SK-N-SH (cell line): ENCODE results near the gene TGOLN2. TPM values are rescaled to one million over a fixed set of nuclear protein-coding genes. Genes with fewer than 3 reads are reported as not detected.

Experiments used
- CTCF ChIA-PET: fragments of 300-600, 350-600 bp; formaldehyde crosslinking; extraction: SDS; loops from one replicate; lab custom pipeline; 2021; lab: Yijun Ruan, JAX
- POLR2A ChIA-PET: fragments of 350-600 bp; sonication (Branson Sonifier 250); formaldehyde crosslinking; extraction: SDS; loops from one replicate; lab custom pipeline; 2020; ENCODE audit warnings: antibody characterized with exemption, inconsistent platforms; lab: Yijun Ruan, JAX
- DNase-seq: peaks from one replicate; pipeline ENCODE4 v3.0.0; 2012
- H2AFZ ChIP-seq: fragments of 200-600 bp; sonication (generic); 2 replicates; pipeline ENCODE4 v1.8.1; 2016; ENCODE audit warnings: antibody characterized with exemption, mild to moderate bottlenecking, low read depth
- H3F3A ChIP-seq: fragments of 200-600 bp; sonication (generic); replicated peaks from 2 replicates; pipeline ENCODE3; 2016; ENCODE audit warnings: antibody characterized with exemption, mild to moderate bottlenecking; ENCODE audit not compliant: insufficient read depth
- H3K27ac ChIP-seq, 2 experiments: fragments of 200-500 bp in 1 of 2; fragments of 200-600 bp in 1 of 2; sonication (Bioruptor generic) in 1 of 2; sonication (generic), shearing (Covaris generic) in 1 of 2; 2 replicates each; pipeline versions ENCODE4 v1.5.1 to v1.6.1; 2014 to 2016; ENCODE audit warnings: low read depth in 2 of 2, inconsistent platforms in 1 of 2, low read length in 1 of 2, mild to moderate bottlenecking in 1 of 2, mixed read lengths in 1 of 2
- H3K27me3 ChIP-seq: fragments of 200-600 bp; sonication (generic), shearing (Covaris generic); 2 replicates; pipeline ENCODE4 v1.6.1; 2016; ENCODE audit warnings: mixed run types; ENCODE audit not compliant: insufficient read depth
- H3K36me3 ChIP-seq, 2 experiments: fragments of 200-500 bp in 1 of 2; fragments of 200-600 bp in 1 of 2; sonication (Bioruptor generic) in 1 of 2; sonication (generic) in 1 of 2; replicated peaks in 1 of 2; 2 replicates each; pipeline versions ENCODE3 to v1.5.1; 2014 to 2016; ENCODE audit warnings: low read length in 1 of 2, mild to moderate bottlenecking in 1 of 2; ENCODE audit not compliant: insufficient read depth in 2 of 2, control insufficient read depth in 1 of 2
- H3K4me1 ChIP-seq, 2 experiments: fragments of 200-500 bp in 1 of 2; fragments of 200-600 bp in 1 of 2; sonication (Bioruptor generic) in 1 of 2; sonication (generic), shearing (Covaris generic) in 1 of 2; 2 replicates each; pipeline versions ENCODE4 v1.5.1 to v1.6.1; 2014 to 2016; ENCODE audit warnings: low read depth in 1 of 2, low read length in 1 of 2, mixed run types in 1 of 2; ENCODE audit not compliant: insufficient read depth in 2 of 2, control insufficient read depth in 1 of 2
- H3K4me2 ChIP-seq: fragments of 200-600 bp; sonication (generic), shearing (Covaris generic); 2 replicates; pipeline ENCODE4 v1.6.1; 2017; ENCODE audit warnings: mixed run types
- H3K4me3 ChIP-seq, 2 experiments: fragments of 200-500 bp in 1 of 2; fragments of 200-600 bp in 1 of 2; sonication (Bioruptor generic) in 1 of 2; sonication (generic), shearing (Covaris generic) in 1 of 2; 2 replicates each; pipeline versions ENCODE4 v1.5.1 to v1.8.1; 2014 to 2016; ENCODE audit warnings: low read depth in 2 of 2, inconsistent platforms in 1 of 2, low read length in 1 of 2, mild to moderate bottlenecking in 1 of 2, mixed read lengths in 1 of 2, moderate library complexity in 1 of 2
- H3K79me2 ChIP-seq: fragments of 200-600 bp; sonication (generic); 2 replicates; pipeline ENCODE4 v1.8.1; 2017; ENCODE audit warnings: mild to moderate bottlenecking; ENCODE audit not compliant: insufficient read depth
- H3K9ac ChIP-seq: fragments of 200-600 bp; sonication (generic); 2 replicates; pipeline ENCODE4 v1.6.1; 2017; ENCODE audit warnings: mixed run types
- H3K9me2 ChIP-seq: fragments of 200-600 bp; sonication (generic); 2 replicates; pipeline ENCODE4 v1.6.1; 2017; ENCODE audit warnings: mixed run types
- H3K9me3 ChIP-seq: fragments of 200-600 bp; sonication (generic); 2 replicates; pipeline ENCODE4 v1.6.1; 2017; ENCODE audit warnings: mixed run types, mild to moderate bottlenecking, moderate library complexity
- H4K20me1 ChIP-seq: fragments of 200-600 bp; sonication (generic); 2 replicates; pipeline ENCODE4 v1.6.1; 2017; ENCODE audit warnings: mild to moderate bottlenecking, mixed run types; ENCODE audit not compliant: insufficient read depth
- EP300 ChIP-seq, 2 experiments: IDR thresholded peaks; 2 replicates each; pipeline versions ENCODE4 v1.4.0 to v1.6.1; 2012; ENCODE audit warnings: borderline replicate concordance in 1 of 2, low read depth in 1 of 2, low read length in 1 of 2
- FOSL2 ChIP-seq: IDR thresholded peaks from 2 replicates; pipeline ENCODE4 v1.4.0; 2012; ENCODE audit warnings: low read depth, mild to moderate bottlenecking, moderate library complexity, borderline replicate concordance
- FOXM1 ChIP-seq: IDR thresholded peaks from 2 replicates; pipeline ENCODE4 v1.4.0; 2012; ENCODE audit warnings: low read depth, mild to moderate bottlenecking
- GABPA ChIP-seq: IDR thresholded peaks from 2 replicates; pipeline ENCODE4 v1.4.0; 2012; ENCODE audit warnings: low read depth, mild to moderate bottlenecking
- GATA2 ChIP-seq: sonication (generic); formaldehyde crosslinking; IDR thresholded peaks from 2 replicates; pipeline ENCODE4 v1.5.0; 2020; ENCODE audit warnings: mild to moderate bottlenecking, missing genetic modification reagents
- MEF2A ChIP-seq: IDR thresholded peaks from 2 replicates; pipeline ENCODE4 v1.4.0; 2012; ENCODE audit warnings: low read depth, borderline replicate concordance
- NFIC ChIP-seq: IDR thresholded peaks from 2 replicates; pipeline ENCODE4 v1.4.0; 2012; ENCODE audit warnings: borderline replicate concordance
- RAD21 ChIP-seq: IDR thresholded peaks from 2 replicates; pipeline ENCODE4 v1.6.1; 2012; ENCODE audit warnings: mild to moderate bottlenecking, low read length
- RFX5 ChIP-seq: IDR thresholded peaks from 2 replicates; pipeline ENCODE4 v1.6.1; 2012; ENCODE audit warnings: mild to moderate bottlenecking, improper control_type of control experiment, low read length
- SMC3 ChIP-seq: IDR thresholded peaks from 2 replicates; pipeline ENCODE4 v1.6.1; 2012; ENCODE audit warnings: low read depth, low read length, improper control_type of control experiment
- TAF1 ChIP-seq: IDR thresholded peaks from 2 replicates; pipeline ENCODE4 v1.6.1; 2012; ENCODE audit warnings: low read depth, mild to moderate bottlenecking, low read length, moderate library complexity, borderline replicate concordance
- TCF12 ChIP-seq: IDR thresholded peaks from 2 replicates; pipeline ENCODE4 v1.4.0; 2012
- YY1 ChIP-seq: IDR thresholded peaks from 2 replicates; pipeline ENCODE4 v1.4.0; 2012; ENCODE audit warnings: low read depth, mild to moderate bottlenecking
- WGBS: methylation state at CpG from one replicate; pipeline ENCODE4 v1.1.6; 2017; ENCODE audit warnings: low lambda C conversion rate; 5-methylcytosine and 5-hydroxymethylcytosine counted together
- polyA plus RNA-seq, 3 experiments: library from polyadenylated mRNA; depleted of rRNA; stranded (reverse); fragments of >200 nt; gene quantifications; 2 replicates each; pipeline ENCODE4 v1.2.3, GENCODE V29; 2012
- TF ChIP-seq, protein P1 (sequence below): fragments of 150-350 bp; IDR thresholded peaks from 2 replicates; pipeline ENCODE4 v1.6.1; 2017; ENCODE audit warnings: antibody characterized with exemption, low read length, low read depth, borderline replicate concordance
- TF ChIP-seq, protein P2 (sequence below): IDR thresholded peaks from 2 replicates; pipeline ENCODE4 v1.4.0; 2012; ENCODE audit warnings: low read depth, borderline replicate concordance
- TF ChIP-seq, protein P3 (sequence below): fragments of 200-600 bp; sonication (generic); IDR thresholded peaks from 2 replicates; pipeline ENCODE4 v1.6.1; 2017; ENCODE audit warnings: antibody characterized with exemption, mild to moderate bottlenecking, moderate library complexity
- TF ChIP-seq, protein P4 (sequence below): fragments of 150-350 bp; IDR thresholded peaks from 2 replicates; pipeline ENCODE4 v1.6.1; 2016; ENCODE audit warnings: mild to moderate bottlenecking, low read depth, low read length

TGOLN2 gene
- polyA plus RNA-seq, 1 of the 3 experiments (the other 2 are of a cell fraction) = 138 TPM

DNA sequence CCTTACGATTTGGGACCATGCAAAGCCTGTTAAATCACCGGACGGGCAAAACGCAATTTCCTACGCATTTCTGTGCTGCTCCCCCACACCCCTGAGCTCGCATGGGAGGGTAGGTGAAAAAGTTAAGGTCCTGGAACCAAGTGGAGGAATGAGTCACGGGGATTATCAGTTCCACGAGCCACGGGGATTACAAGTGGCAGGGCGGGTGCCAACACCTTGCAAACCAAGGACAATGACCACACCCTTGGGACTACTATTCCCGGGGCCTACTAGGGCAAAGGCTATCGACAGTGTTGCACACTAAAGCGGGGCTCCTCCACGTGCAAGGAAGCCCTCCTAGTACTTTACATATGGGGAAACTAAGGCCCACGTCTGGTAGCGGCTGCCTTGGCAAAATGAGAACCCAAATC is 26.1 kb upstream of the TGOLN2 start (continued):
- TF ChIP-seq FOSL2 = no peak
- TF ChIP-seq TCF12 = no peak
- no peak for TF ChIP-seq YY1
- no peak for TF ChIP-seq FOXM1
- TF ChIP-seq NFIC = no peak

DNA sequence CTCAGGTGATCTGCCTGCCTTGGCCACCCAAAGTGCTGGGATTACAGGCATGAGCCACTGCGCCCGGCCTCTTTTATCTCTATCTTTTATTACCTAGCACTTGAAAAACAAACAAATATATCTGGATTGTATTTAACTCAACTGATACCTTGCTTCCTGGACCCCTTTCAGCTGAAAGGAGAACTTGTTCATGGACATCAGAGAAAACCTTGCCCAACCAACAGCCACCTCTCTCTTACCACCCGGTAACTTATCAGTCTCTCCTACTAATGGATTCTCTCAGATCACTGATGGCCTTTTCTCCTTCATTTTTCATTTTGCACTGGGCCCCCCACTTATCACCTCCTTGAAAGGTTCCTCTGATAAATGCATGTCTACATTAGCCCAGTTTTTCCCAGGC is 19.8 kb upstream of the TGOLN2 start:
- Histone ChIP-seq H3K9me3 (no peaks in the 10 kb centered on the region), H3K36me3 (peaks cover 0 to 33% of the 10 kb centered on the region in 2 experiments), H4K20me1 (no peaks in the 10 kb centered on the region), H3K4me1 (no peaks in the 10 kb centered on the region; a peak in 1 of 4 replicates), H3K79me2 (peaks cover 9% of the 10 kb centered on the region; the same call in 1 of the 2 replicates), H2AFZ (no peak overlapping the region), H3F3A (no peaks in the 10 kb centered on the region), H3K4me3 (no peak overlapping the region), H3K27me3 (no peaks in the 10 kb centered on the region), H3K9me2 (no peaks in the 10 kb centered on the region), H3K27ac (no peak overlapping the region), H3K9ac (no peak overlapping the region), H3K4me2 (no peak overlapping the region)
- ChIA-PET POLR2A (no interaction called here), CTCF (no interaction called here)
- TF ChIP-seq YY1 = no peak
- TF ChIP-seq GATA2 = no peak
- no peak for TF ChIP-seq TAF1
- TF ChIP-seq RAD21 = no peak
- TF ChIP-seq GABPA = no peak
- no peak for TF ChIP-seq TCF12
- no peak for TF ChIP-seq MEF2A
- TF ChIP-seq, protein P1, sequence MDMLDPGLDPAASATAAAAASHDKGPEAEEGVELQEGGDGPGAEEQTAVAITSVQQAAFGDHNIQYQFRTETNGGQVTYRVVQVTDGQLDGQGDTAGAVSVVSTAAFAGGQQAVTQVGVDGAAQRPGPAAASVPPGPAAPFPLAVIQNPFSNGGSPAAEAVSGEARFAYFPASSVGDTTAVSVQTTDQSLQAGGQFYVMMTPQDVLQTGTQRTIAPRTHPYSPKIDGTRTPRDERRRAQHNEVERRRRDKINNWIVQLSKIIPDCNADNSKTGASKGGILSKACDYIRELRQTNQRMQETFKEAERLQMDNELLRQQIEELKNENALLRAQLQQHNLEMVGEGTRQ = no peak
- no peak for TF ChIP-seq SMC3
- no peak for TF ChIP-seq EP300 (IDR thresholded peaks at IDR 0.05; ENCODE audit: borderline replicate concordance in 1 of 2, low read depth in 1 of 2, low read length in 1 of 2)
- no peak for TF ChIP-seq RFX5
- TF ChIP-seq, protein P2, sequence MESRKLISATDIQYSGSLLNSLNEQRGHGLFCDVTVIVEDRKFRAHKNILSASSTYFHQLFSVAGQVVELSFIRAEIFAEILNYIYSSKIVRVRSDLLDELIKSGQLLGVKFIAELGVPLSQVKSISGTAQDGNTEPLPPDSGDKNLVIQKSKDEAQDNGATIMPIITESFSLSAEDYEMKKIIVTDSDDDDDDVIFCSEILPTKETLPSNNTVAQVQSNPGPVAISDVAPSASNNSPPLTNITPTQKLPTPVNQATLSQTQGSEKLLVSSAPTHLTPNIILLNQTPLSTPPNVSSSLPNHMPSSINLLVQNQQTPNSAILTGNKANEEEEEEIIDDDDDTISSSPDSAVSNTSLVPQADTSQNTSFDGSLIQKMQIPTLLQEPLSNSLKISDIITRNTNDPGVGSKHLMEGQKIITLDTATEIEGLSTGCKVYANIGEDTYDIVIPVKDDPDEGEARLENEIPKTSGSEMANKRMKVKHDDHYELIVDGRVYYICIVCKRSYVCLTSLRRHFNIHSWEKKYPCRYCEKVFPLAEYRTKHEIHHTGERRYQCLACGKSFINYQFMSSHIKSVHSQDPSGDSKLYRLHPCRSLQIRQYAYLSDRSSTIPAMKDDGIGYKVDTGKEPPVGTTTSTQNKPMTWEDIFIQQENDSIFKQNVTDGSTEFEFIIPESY = no peak
- TF ChIP-seq NFIC = no peak
- TF ChIP-seq, protein P3, sequence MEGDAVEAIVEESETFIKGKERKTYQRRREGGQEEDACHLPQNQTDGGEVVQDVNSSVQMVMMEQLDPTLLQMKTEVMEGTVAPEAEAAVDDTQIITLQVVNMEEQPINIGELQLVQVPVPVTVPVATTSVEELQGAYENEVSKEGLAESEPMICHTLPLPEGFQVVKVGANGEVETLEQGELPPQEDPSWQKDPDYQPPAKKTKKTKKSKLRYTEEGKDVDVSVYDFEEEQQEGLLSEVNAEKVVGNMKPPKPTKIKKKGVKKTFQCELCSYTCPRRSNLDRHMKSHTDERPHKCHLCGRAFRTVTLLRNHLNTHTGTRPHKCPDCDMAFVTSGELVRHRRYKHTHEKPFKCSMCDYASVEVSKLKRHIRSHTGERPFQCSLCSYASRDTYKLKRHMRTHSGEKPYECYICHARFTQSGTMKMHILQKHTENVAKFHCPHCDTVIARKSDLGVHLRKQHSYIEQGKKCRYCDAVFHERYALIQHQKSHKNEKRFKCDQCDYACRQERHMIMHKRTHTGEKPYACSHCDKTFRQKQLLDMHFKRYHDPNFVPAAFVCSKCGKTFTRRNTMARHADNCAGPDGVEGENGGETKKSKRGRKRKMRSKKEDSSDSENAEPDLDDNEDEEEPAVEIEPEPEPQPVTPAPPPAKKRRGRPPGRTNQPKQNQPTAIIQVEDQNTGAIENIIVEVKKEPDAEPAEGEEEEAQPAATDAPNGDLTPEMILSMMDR = no peak
- TF ChIP-seq, protein P4, sequence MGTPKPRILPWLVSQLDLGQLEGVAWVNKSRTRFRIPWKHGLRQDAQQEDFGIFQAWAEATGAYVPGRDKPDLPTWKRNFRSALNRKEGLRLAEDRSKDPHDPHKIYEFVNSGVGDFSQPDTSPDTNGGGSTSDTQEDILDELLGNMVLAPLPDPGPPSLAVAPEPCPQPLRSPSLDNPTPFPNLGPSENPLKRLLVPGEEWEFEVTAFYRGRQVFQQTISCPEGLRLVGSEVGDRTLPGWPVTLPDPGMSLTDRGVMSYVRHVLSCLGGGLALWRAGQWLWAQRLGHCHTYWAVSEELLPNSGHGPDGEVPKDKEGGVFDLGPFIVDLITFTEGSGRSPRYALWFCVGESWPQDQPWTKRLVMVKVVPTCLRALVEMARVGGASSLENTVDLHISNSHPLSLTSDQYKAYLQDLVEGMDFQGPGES = no peak
- WGBS = 99% methylated on average over 3 of the region's 3 CpGs
- no peak for DNase-seq
